ENCODE results near the gene CDT1.

Gene CDT1

GRCh38 chr16:88803264-88803987 lies at the start of gene CDT1:
CDT1 (plus strand) TSS chr16:88803789; CDS start chr16:88803832, 43 bp downstream.
- peak; percentile 78 for DNase-seq

- DNase-seq = no peak
These were observed 49.3 kb upstream of the CDT1 start for GRCh38 chr16:88754109-88754911.

DNA sequence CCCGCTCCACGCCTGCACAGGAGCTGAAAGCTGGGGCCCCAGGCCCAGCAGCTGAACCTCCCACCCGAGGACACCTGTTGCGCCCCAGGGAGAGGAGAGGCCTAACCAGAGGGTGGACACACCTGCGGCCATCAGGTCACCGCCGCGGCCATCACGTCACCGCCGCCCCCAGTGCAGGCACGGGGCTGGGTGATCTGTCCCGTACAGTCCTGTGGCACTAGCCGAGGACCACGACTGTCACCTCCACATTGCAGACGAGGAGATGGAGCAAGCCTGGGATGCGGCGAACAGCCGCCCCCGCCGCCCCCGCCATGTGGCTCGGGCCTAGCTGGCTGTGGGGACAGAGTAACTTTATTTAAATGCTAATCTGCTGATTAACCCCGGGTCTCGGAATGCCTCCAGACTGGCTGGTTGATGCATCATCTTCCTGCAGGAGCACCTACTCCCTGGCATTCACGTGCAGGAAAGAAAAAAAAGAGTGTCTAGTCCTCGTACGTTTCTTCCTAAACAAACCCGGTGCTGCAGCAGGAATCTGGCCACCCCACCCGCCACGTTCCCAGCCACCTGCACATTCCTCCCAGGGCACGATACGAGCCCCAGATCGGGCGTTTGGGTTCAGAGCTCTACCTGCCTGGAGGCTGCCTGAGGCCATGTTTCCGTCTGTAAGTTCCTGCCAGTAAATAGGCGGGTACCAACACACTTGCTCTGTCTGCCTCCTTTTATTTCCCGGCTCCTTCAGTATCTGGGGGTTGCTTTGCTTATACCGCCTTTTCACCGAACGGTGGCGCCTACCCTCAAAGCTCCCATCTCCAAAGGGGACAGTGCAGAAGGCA lies 48.5 kb upstream of the CDT1 start:
- DNase-seq = no peak

DNA sequence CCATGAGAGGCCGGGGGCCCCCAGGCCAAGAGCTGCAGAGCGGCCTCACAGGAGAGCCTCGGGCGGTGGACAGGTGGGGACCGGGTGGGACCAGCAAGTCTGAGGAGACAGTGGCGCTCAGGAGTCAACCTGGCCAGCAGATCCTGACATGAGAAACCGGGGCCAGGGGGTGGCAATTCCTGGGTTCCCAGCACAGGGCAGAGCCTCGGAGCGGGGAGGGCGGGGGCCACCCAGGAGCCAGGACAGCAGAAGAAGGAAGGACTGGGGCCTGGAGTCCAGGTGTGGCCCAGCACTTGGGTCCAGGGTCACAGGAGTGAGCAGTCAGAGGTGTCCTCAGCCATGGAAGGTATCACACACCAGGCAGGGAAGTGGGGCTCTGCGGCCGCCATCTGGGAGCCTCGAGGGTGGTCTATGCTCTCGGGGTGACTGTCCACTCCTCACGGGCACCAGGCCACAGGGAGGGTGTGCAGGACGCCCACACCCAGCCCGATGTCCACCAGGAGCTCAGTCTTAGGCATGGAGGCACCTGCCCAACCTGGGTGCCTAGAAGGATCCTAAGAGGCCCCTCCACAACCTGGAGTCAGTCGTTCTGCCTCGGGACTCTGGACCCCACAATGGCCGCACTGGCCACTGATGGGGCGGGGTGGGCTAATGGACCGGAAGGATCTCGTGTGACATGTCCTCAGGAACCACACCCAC lies 47.7 kb upstream of the CDT1 start:
- DNase-seq = no peak

DNA sequence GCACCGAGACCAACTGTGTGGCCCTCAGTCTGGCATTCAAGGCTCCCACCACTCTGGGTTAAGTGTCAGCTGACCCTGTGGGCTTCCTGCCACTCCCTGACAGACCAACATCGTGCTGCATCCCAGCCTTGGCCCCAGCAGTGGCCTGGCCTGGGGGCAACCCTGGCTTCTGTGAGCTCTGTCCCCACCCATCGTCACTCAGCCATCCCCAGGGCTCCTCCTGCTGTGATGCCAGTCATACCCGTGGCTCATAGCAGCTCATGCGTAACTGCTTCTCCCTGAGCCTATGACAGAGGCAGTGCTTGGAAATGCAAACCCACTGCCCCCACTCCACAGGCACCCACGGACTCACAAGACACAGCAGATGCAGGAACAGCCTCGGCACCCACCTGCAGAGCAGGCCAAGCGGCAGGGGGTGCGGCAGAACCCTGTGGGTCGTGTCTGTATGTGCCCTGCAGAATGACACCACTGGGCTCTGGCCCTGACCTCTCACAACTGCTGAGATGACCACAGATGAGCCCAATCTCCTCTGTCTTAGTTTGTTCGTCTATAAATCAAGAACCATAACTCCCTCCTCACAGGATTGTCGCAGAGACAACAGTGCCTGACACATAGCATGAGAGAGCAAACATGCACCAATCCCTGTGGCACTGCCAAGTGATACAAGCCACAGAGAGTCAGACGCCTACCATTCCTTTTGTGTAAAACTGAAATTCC lies 45.2 kb upstream of the CDT1 start:
- no peak for DNase-seq

DNA sequence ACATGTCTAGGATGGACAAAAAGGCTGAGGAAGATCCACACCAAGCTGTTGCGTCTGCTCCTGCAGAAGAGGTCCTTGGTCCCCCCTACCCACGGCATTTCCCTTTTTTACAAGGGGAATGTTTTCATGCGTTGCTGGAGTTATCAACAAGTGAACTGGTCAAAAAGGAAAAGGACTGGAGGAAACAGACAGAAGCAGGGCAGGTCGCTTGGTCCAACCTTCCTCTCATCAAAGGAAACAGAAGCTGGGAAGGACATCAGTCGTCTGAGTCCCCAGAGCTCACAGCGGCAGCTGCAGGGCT lies 44.7 kb upstream of the CDT1 start:
- no peak for DNase-seq

DNA sequence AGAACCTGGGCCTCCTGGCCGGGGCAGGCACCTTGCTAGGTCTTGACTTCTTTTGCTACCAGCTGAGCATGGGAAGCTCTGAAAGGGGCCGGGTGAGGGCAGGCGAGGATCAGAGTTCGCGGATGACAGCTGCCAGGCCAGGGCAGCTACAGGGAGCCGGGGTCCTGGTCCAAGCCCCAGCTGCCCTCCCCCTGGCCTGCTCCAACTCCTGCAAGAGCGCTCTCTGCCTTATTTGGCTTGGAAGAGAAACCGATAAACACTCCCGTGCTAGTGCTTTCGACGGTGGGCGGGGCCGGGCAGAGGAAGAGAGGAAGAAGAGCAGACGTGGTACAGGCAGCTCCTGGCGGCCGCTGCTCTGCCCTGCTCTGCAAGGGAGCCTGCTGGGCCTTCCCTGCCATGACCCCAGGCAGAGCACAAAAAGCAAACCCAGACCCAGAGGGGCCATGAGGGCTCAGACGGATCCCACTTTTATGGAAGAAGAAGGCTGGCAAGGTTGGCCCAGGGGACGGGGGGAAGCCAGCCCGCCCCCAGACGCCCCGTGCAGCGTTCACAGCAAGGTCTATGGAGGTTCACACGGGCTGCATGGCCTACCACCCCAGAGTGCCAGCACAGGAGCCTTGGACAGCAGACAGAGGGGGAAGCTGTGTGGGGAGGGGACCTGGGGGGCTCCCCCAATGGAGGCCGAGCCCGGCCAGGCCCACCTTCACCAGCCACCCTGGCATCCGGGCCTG lies 44.2 kb upstream of the CDT1 start:
- DNase-seq = peak; percentile 58

GRCh38 chr16:88759976-88760350 lies 43.6 kb upstream of the CDT1 start:
- DNase-seq = no peak

DNA sequence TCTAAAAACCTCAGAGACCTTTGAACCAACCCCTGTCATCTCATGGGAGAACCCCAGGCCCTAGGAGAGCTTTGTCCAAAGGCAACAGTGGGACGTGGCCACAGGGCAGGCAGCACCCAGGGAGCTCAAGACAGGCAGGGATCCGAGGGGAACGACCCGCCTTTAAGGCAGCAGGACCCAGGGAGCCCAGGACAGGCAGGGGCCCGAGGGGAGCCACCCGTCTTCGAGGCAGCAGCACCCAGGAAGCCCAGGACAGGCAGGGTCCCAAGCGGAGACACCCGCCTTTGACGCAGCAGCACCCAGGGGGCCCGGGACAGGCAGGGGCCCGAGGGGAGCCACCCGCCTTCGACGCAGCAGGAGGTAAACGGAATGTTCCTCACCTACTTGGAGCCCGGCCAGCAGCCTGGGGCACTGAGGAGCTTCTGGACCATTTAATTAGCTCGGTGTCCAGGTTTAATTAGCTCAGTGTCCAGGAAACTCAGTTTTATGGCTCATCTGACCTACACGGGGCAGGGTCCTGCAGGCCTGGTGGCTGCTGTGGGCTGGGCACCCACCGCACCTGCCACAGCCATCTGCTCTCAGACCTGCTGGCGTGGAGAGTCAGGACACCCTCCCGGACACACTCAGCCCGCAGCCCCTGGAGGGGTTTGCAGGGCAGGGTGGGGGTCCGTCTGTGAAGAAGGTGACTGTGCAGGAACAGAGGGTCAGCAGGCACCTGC lies 43.0 kb upstream of the CDT1 start:
- DNase-seq = no peak

DNA sequence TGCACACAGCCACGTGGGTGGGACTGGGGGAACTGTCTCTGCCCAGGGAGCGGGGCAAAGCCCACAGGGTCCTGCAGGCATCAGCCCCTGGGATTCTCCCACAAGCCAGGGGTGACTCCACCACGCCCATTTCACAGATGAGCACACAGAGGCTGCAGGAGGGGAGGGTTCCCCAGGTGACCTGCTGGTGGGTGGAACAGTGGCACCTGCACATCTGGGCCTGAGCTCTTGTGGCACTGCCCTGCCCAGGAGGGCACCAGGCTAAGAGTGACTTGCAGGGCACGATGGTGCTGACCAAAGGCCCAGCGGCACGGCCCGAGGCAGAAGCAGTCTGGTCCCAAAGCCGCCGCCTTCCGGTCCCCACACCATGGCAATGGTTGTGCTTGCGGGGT lies 42.5 kb upstream of the CDT1 start:
- DNase-seq = no peak

DNA sequence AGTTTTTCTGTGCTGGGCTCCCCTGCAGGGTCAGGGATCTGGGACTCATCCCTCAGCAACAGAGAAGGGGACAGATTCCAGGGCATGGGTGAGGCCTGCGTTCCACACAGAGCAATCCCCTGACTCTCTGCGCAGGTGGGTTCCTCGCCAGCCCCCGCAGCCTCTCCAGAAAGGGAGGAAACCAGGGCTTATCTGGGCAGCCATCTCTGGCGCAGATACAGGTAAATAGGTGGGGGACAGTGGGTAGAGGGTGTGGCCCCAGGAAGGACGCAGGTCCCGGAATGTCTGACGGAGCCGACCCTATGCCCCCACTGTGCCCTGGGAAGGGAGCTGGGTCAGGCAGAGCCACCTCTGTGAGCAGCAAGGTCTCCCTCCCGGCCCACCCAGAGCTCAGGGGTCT lies 41.8 kb upstream of the CDT1 start:
- DNase-seq = no peak

DNA sequence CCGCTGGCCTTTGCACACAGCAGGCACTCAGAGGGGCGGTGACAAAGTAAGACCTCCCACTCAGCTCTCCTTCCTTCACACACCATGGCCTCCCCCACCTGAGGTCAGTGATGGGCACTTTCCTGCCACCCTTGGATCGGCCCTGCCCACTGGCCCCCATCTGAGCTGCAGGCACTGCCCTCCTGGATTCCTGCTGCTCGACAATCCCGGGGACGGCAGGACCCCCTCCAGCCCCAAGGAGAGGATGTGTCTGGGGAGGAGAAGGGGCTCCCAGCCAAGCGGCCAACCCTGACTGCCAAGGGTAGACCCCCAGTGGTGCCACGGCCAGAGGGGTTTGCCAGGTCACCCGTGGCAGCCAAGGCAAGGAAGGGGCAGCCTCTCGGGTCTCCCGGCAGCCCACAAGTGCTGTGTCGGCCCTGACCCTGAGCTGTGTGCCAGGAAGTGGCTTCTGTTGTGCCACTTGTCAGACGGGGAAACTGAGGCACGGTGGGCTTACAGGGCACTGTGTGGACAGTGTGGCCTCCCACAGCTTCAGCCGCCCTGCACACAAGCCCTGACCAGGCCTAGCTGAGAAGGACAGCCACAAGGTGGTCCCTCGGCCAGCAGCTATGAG lies 41.2 kb upstream of the CDT1 start:
- no peak for DNase-seq

DNA sequence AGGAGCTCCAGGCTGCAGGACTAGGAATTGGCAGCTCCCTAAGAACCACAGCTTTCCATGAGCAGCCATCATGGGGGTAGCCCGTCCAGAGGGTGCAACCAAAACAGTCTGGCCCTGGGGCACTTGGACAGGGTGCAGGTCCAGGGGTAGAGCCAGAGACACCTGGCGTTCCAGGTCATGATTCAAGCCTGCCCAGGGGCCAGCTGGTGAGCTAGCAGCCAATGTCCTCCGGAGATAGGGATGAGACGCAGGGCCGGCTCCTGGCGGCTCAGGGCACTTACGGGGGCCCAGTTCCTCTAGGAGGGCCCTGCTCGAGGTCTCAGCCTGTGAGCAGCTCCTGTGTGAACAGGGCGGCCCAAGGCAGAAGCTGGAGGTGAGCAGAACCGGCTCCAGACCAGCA lies 40.6 kb upstream of the CDT1 start:
- DNase-seq = no peak

DNA sequence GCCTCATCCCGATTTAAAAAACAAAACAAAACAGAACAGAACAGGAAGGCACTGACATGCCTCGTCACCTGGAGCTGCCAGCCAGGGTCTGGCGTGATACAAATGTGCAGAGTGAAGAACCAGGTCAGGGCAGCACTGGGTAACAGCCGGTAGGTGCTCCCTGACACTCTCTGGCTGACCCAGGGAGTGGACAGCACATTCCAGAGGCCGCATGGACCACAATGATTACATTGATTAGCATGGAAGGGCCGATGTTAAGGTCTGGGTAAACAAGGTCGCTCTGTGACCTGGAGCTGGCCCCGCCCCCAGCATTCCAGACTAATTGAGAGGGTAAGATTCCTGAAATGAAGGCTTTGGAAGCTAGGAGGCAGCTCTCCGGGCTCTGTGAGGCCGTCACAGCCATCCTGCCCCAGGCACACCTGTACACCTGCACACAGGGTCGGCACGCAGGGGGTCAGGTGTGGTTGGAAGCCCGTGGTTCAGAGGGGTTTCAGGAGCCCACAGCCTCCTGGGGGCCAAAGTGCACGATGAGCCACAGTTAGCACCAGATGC lies 40.0 kb upstream of the CDT1 start:
- no peak for DNase-seq

- DNase-seq = no peak
These were observed 39.5 kb upstream of the CDT1 start for GRCh38 chr16:88764080-88764479.

- DNase-seq = no peak
These were observed 38.7 kb upstream of the CDT1 start for GRCh38 chr16:88764913-88765349.

DNA sequence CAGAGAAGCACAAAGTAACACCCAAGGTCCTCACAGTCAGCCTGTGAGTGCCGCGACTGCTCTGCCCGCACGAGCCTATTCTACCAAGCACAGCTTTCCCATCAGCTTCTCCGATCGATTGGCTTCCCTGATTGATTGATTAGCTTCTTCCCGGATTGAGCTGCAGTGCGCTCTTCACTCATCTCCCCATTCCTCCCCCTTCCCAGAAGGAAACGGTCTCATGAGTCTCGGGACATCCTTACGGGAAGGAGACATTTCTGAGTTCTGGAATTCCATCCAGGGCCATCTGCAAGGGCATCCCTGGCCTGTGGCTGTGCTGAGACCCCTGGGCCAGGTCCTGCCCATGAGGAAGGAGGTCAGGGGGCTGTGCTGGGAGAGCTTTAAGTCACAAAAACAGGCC lies 36.6 kb upstream of the CDT1 start:
- no peak for DNase-seq

- DNase-seq = no peak
These were observed 36.0 kb upstream of the CDT1 start for GRCh38 chr16:88767546-88768070.

DNA sequence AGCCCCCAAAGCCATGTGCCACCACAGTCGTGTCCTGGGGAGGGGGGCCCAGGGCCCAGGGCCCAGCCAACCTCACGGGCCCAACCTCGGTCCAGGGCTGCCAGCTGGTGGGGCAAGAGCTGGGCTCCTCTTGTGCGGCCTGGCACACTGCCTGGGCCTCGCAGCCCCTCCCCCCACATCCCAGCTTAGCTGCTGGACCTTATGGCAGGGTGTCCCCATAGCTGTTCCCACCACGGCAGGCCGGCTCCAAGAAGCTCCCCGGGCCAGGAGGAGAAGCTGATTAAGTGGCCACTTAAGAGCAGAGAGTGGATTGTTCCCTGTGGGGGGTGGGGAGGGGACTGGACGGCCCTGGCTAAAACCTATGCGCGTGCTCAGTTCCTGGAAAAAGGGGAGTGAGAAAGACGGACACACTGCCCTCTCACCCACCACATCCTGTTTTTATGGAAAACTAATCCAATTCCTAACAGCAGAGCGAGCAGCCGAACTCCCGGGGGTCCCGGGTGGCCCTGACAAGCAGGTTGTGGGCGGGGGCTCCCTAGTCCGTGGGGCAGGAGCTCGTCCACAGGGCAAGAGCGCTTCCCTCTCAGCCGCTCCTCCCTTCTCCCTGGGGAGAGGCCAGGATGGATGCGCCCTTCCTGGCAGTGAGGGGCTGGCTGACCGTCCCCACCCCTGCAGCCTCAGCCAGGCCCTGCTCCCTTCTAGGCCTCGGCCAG lies 35.4 kb upstream of the CDT1 start:
- no peak for DNase-seq
